Keratinocyte (primary cell): ENCODE measurements around the gene IGF2BP2. TPM values are rescaled to one million over a fixed set of nuclear protein-coding genes. Genes with fewer than 3 reads are reported as not detected.
A peak's percentile ranks its signal among the peaks of the same experiment; 100 is the strongest.
"Not testable (repeated sequence)": the region's sequence is repeated elsewhere in the genome, so short reads cannot be mapped to it uniquely, and the experiment has no call there.

Experiments used
- DNase-seq: peaks from one replicate; pipeline ENCODE4 v3.0.0-alpha.2; 2011; ENCODE audit warnings: low read depth, missing footprints, low spot score
- FAIRE-seq: peaks from 2 replicates; lab custom pipeline; 2011; peaks lifted over from hg19 to GRCh38; lab: Jason Lieb, UNC
- H2AFZ ChIP-seq: 2 replicates; pipeline ENCODE4 v1.6.0; 2012; ENCODE audit warnings: low read length, control low read depth, inconsistent platforms; ENCODE audit not compliant: control insufficient read depth
- H3K27ac ChIP-seq: 2 replicates; pipeline ENCODE4 v1.5.1; 2011; ENCODE audit warnings: low read length; ENCODE audit not compliant: control insufficient read depth, insufficient read depth
- H3K27me3 ChIP-seq: 3 replicates; pipeline ENCODE4 v1.6.0; 2011; ENCODE audit warnings: low read length; ENCODE audit not compliant: control insufficient read depth, insufficient read depth; ENCODE audit errors: extremely low read depth
- H3K36me3 ChIP-seq, 2 experiments: 2 replicates in 1 of 2; 3 replicates in 1 of 2; pipeline ENCODE4 v1.5.1; 2011; ENCODE audit warnings: low read length in 2 of 2, mild to moderate bottlenecking in 1 of 2; ENCODE audit not compliant: control insufficient read depth in 2 of 2, insufficient read depth in 2 of 2; ENCODE audit errors: extremely low read depth in 1 of 2
- H3K4me1 ChIP-seq: 3 replicates; pipeline ENCODE4 v1.5.1; 2011; ENCODE audit warnings: low read length; ENCODE audit not compliant: control insufficient read depth, insufficient read depth; ENCODE audit errors: extremely low read depth
- H3K4me2 ChIP-seq: 3 replicates; pipeline ENCODE4 v1.6.0; 2011; ENCODE audit warnings: low read depth, low read length; ENCODE audit not compliant: control insufficient read depth, insufficient read depth; ENCODE audit errors: extremely low read depth
- H3K4me3 ChIP-seq, 3 experiments: fragments of 200-600 bp in 1 of 3; sonication (generic) in 1 of 3; 2 replicates in 2 of 3; 3 replicates in 1 of 3; pipeline ENCODE4 v1.5.1; 2011 to 2016; ENCODE audit warnings: low read length in 3 of 3, mild to moderate bottlenecking in 3 of 3, control low read depth in 2 of 3, inconsistent platforms in 1 of 3, low read depth in 1 of 3, mixed read lengths in 1 of 3, mixed run types in 1 of 3, moderate library complexity in 1 of 3; ENCODE audit not compliant: control insufficient read depth in 2 of 3, insufficient read depth in 2 of 3; ENCODE audit errors: extremely low read depth in 1 of 3
- H3K79me2 ChIP-seq: 2 replicates; pipeline ENCODE4 v1.6.0; 2012; ENCODE audit warnings: low read length; ENCODE audit not compliant: control insufficient read depth, insufficient read depth
- H3K9ac ChIP-seq: 3 replicates; pipeline ENCODE4 v1.6.0; 2011; ENCODE audit warnings: low read length; ENCODE audit not compliant: control insufficient read depth, insufficient read depth; ENCODE audit errors: extremely low read depth
- H3K9me1 ChIP-seq: 3 replicates; pipeline ENCODE4 v1.6.0; 2011; ENCODE audit warnings: low read length; ENCODE audit not compliant: control insufficient read depth, insufficient read depth; ENCODE audit errors: extremely low read depth
- H3K9me3 ChIP-seq: 2 replicates; pipeline ENCODE4 v1.5.1; 2012; ENCODE audit warnings: low read depth, low read length; ENCODE audit not compliant: control insufficient read depth
- H4K20me1 ChIP-seq: 3 replicates; pipeline ENCODE4 v1.6.0; 2011; ENCODE audit warnings: low read length; ENCODE audit not compliant: control insufficient read depth, insufficient read depth; ENCODE audit errors: extremely low read depth
- CTCF ChIP-seq, 3 experiments: IDR thresholded peaks in 1 of 3; conservative IDR thresholded peaks in 1 of 3; optimal IDR thresholded peaks in 1 of 3; 2 replicates in 2 of 3; 3 replicates in 1 of 3; pipeline versions ENCODE3 to v1.5.1; 2011; ENCODE audit warnings: low read length in 3 of 3, mild to moderate bottlenecking in 3 of 3, moderate library complexity in 2 of 3, control low read depth in 1 of 3, inconsistent platforms in 1 of 3; ENCODE audit not compliant: insufficient read depth in 2 of 3; ENCODE audit errors: extremely low read depth in 1 of 3
- EZH2 ChIP-seq: IDR thresholded peaks from one replicate; pipeline ENCODE4 v1.6.1; 2012; ENCODE audit warnings: inconsistent platforms, mild to moderate bottlenecking, low read length, moderate library complexity
- dilution Hi-C: fragments of 300-500 bp; cut with MboI; formaldehyde crosslinking; loops from one replicate; pipeline ENCODE4 v1.7.0; 2020; ENCODE audit warnings: low sequenced_read_pairs; ENCODE audit not compliant: extremely low pct_ligation_motif_present
- polyA plus RNA-seq, 5 experiments: library from polyadenylated mRNA; depleted of rRNA in 3 of 5; stranded (reverse) in 3 of 5; stranded (forward) in 1 of 5; unstranded in 1 of 5; fragments of >200 nt; gene quantifications; 1 replicate in 1 of 5; 2 replicates in 3 of 5; 3 replicates in 1 of 5; pipeline versions ENCODE4 v1.2.1 to v1.2.3, GENCODE V29; 2011 to 2012; ENCODE audit warnings: missing spikeins in 2 of 5, low read depth in 1 of 5, low replicate concordance in 1 of 5

Gene IGF2BP2
- polyA plus RNA-seq, 1 donor (not counting 4 experiments of a cell fraction or from before 2014, with no cell fraction given) = 21.2 TPM

DNA sequence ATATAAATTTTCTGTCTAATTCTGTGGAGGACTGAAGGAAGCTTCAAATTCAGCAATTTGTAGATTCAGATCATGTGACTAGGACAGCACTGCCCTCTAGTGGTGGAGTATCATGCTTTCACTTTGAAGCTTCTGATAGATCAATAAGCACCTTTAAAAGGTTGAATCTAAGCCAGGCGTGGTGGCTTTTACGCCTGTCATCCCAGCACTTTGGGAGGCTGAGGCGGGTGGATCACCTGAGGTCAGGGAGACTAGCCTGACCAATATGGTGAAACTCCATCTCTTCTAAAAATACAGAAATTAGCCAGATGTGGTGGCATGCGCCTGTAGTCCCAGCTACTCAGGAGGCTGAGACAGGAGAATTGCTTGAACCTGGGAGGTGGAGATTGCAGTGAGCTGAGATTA, 56.3 kb downstream of the IGF2BP2 start:
- peak; percentile 60 for DNase-seq
- dilution Hi-C loops = not testable (repeated sequence)

GRCh38 chr3:185767002-185767688, 57.7 kb downstream of the IGF2BP2 start:
- FAIRE-seq (peak; percentile 78), DNase-seq (no peak)
- Histone ChIP-seq H3K4me2 (peak overlapping the region; percentile 42), H4K20me1 (peaks cover 8% of the 10 kb centered on the region), H3K4me1 (peaks cover 24% of the 10 kb centered on the region), H3K36me3 (peaks cover 0 to 4% of the 10 kb centered on the region in 2 experiments), H3K9ac (no peak overlapping the region), H3K9me1 (no peaks in the 10 kb centered on the region), H3K79me2 (peaks cover 92% of the 10 kb centered on the region), H3K27ac (peak overlapping the region; percentile 16), H2AFZ (no peak overlapping the region), H3K9me3 (no peaks in the 10 kb centered on the region), H3K4me3 (peak overlapping the region in 1 of 3 experiments; percentile 6), H3K27me3 (no peaks in the 10 kb centered on the region)
- TF ChIP-seq CTCF (optimal IDR thresholded peaks at IDR 0.05 in 1 of 3, IDR thresholded peaks at IDR 0.05 in 1 of 3, conservative IDR thresholded peaks at IDR 0.05 in 1 of 3; ENCODE audit: extremely low read depth in 1 of 3, insufficient read depth in 2 of 3, low read length in 3 of 3) (peak in 1 of 3 experiments; percentile 22), EZH2 (no peak)
- dilution Hi-C loops = no loop called here

More for the DNA sequence above, 56.3 kb downstream of the IGF2BP2 start:
- H3K36me3 ChIP-seq, H3K4me2 ChIP-seq, H2AFZ ChIP-seq, H3K9me3 ChIP-seq, H3K27ac ChIP-seq, H3K9me1 ChIP-seq, H3K4me3 ChIP-seq, FAIRE-seq, H3K9ac ChIP-seq, H3K27me3 ChIP-seq, H4K20me1 ChIP-seq: not testable (repeated sequence)
- Histone ChIP-seq H3K4me1 (peaks cover 24% of the 10 kb centered on the region), H3K79me2 (peaks cover 91% of the 10 kb centered on the region)
- TF ChIP-seq CTCF (optimal IDR thresholded peaks at IDR 0.05 in 1 of 3, IDR thresholded peaks at IDR 0.05 in 1 of 3, conservative IDR thresholded peaks at IDR 0.05 in 1 of 3; ENCODE audit: extremely low read depth in 1 of 3, insufficient read depth in 2 of 3, low read length in 3 of 3) = peak; percentile 33 to 74 (median 61)
